GM21825 (cell line): ENCODE results near the gene CLMP.
"Not testable (repeated sequence)": the region's sequence is repeated elsewhere in the genome, so short reads cannot be mapped to it uniquely, and the experiment has no call there.

Source experiments
- ATAC-seq: cut with Tn5 transposase; IDR thresholded peaks from one replicate; pipeline ENCODE4 v1.9.1; 2021; ENCODE audit warnings: mild to moderate bottlenecking, moderate library complexity; ENCODE audit not compliant: unreplicated experiment

The CLMP gene

GRCh38 chr11:123090168-123090567 is 104.9 kb downstream of the CLMP start:
- ATAC-seq = not testable (repeated sequence)

DNA sequence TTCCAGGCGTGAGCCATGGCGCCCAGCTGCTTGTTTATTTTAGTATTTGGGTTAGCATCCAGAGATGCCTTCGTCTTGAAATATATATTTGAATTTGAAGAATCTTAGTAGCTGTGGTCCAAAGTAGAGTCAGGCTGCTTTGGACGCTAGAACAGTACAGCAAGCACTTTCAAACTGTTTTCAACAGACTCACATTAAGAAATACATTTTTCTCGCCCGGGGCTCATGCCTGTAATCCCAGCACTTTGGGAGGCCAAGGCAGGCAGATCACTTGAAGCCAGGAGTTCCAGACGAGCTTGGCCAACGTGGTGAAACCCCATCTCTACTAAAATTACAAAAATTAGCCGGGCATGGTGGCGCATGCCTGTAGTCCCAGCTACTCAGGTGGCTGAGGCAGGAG is 106.2 kb downstream of the CLMP start:
- not testable (repeated sequence) for ATAC-seq

DNA sequence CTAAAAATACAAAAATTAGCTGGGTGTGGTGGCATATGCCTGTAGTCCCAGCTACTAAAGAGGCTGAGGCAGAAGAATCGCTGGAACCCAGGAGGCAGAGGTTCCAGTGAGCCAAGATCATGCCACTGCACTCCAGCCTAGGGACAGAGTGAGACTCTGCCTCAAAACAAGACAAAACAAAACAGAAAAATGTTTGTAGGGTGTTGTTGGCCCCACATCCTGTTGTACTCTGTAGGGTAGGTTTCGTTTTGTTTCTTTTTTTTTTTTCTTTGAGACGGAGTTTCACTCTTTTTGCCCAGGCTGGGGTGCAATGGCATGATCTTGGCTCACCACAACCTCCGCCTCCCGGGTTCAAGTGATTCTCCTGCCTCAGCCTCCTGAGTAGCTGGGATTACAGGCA is 107.4 kb downstream of the CLMP start:
- ATAC-seq = peak; percentile 85

DNA sequence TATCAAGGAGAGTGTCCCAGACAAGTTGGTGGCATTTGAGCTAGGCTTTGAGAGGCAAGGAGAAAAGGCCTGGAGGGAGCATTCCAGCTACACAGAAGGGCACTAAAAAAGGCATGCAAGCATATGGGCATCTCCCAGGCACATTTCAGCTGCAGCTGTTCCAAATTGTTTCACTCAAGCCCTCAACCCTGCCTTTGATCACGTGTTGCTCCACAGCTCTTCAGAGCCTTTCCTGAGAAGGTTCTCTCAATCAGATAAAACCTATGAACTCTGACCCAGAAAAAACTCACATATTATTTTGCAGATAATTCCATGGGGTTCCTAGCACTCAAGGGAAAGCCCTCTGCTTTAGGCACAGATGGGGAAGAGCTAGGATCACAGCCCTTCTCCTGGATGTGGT is 108.7 kb downstream of the CLMP start:
- ATAC-seq = no peak

DNA sequence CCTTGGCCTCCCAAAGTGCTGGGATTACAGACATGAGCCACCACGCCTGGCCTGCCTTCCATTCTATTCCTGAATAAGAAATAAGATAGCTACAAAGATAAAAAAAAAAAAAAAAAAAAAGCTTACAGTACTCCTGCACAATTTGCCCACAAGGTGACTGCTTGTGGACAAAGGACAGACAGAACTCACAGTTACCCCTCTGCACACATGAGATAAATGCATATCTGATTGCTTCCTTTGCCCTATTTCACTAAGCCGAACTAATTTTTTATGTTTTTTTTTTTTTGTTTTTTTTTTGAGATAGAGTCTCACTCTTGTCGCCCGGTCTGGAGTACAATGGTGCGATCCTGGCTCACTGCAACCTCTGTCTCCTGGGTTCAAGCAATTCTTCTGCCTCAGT is 109.6 kb downstream of the CLMP start:
- no peak for ATAC-seq

DNA sequence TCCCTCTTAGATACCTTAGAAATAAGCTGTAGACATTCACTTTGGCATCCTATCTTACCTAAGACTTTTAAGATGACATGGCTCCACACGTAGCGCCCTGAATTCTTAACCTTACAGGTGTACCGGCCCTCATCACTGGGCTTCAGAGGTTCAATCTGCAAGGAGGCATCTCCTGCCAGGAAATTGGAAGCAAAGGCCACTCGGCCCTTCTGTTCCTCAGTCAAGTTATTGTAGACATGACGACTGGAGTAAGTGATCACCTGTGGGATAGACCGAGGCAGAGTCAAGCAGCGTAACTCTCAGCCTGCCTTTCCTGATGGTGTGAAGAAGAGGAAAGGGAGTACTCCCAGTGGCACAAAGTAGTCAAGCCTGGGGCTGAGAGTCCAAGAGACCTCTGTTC is 110.6 kb downstream of the CLMP start:
- ATAC-seq = no peak

GRCh38 chr11:123083623-123084029 is 111.4 kb downstream of the CLMP start:
- ATAC-seq = no peak

GRCh38 chr11:123082977-123083376 is 112.1 kb downstream of the CLMP start:
- ATAC-seq = no peak

- ATAC-seq = no peak
Measured at GRCh38 chr11:123080015-123080414, 115.0 kb downstream of the CLMP start.

DNA sequence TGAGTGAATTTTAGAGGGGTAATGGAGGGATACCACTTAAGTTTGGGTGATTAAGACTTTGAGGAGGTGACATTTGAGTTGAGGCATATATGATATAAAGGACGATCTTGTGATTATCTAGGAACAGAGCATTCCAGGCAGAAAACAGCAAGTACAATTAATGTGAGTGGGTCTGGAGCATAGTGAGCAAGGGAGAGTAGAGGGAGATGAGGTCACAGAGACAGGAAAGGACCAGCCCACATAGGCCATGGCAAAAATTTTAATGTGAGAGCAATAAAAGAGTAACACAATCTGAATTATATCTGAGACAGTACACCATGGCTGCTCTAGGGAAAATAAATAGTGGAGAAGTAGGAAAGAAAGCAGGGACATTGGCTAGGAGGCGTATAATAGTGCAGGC is 118.6 kb downstream of the CLMP start:
- ATAC-seq = no peak

DNA sequence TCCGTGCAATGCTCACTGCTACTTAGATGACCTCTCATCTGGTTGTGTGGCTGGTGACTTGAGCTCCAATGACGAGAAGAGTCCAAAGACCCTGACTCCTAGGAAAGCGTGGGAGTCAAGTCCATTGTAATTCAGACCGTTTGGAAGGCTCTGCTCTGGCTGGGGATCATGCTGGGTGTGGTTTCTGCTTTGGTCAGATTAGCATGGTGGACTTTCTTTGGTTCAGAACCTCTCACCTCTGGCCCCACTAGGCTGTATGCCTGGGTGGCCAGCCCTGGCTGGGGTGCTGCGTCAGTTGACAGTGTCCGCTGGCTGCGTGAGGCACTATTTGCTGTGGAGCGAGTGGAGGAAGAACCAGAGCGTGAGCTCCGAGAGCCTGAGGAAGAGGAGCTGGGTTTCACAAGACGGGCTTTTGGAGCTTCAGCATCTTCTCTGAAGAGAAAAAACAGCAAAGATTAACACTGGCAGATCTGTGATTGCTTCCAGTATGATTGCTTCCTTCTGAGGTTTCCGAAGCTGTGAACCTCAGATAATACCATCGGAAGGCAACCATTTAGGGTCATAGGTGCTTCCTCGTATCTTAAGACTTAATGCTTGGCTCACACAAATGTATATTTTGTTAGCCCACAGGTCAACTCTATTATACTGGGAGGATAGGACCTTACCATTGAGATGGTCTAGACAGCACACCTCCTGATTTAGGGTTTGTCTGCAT is 121.5 kb downstream of the CLMP start:
- ATAC-seq = no peak

- no peak for ATAC-seq
Measured at GRCh38 chr11:123072762-123073161, 122.3 kb downstream of the CLMP start.

GRCh38 chr11:123072332-123072761 is 122.7 kb downstream of the CLMP start:
- no peak for ATAC-seq

- peak; percentile 55 for ATAC-seq
Measured at GRCh38 chr11:123069908-123070821, 124.9 kb downstream of the CLMP start.

- ATAC-seq = no peak
Measured at GRCh38 chr11:123065621-123066020, 129.4 kb downstream of the CLMP start.

DNA sequence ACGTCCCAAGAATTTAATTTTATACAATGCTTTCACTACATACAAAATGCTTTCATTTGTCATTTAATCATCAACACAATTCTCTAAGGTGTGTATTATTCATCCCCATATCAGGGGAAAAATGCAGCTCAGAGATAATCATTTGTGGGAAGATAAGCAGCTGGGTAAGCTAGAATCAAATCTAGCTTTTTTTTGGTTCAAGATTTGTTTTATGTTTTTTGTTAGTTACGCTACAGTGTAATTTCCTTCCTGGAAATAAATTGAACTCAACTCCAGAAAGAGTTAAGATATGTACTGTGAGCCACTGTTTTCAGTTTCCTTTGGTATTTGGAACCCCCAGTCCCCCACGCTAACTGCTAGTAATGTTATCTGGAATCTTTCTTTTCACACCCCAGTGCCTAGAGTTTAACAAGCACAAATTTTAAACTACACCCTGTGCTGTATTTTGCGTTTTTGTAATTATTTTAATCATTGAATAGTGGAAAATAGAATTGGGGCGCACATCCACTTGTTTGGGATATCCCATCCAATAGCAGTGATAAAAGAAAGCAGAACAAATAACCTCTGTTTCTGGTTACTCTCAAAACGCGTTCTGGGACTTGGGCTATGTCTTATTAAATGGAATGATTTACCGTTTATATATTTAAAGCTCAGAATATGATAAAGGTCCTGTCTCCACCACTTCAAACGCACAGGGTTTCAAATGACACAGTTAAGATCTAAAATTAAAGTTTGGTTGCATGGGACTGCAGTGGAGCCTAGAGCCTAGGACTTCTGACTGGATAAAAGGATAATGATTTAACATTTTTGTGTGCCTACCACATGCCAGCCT is 131.0 kb downstream of the CLMP start:
- no peak for ATAC-seq

GRCh38 chr11:123062892-123063825 is 131.9 kb downstream of the CLMP start:
- no peak for ATAC-seq

DNA sequence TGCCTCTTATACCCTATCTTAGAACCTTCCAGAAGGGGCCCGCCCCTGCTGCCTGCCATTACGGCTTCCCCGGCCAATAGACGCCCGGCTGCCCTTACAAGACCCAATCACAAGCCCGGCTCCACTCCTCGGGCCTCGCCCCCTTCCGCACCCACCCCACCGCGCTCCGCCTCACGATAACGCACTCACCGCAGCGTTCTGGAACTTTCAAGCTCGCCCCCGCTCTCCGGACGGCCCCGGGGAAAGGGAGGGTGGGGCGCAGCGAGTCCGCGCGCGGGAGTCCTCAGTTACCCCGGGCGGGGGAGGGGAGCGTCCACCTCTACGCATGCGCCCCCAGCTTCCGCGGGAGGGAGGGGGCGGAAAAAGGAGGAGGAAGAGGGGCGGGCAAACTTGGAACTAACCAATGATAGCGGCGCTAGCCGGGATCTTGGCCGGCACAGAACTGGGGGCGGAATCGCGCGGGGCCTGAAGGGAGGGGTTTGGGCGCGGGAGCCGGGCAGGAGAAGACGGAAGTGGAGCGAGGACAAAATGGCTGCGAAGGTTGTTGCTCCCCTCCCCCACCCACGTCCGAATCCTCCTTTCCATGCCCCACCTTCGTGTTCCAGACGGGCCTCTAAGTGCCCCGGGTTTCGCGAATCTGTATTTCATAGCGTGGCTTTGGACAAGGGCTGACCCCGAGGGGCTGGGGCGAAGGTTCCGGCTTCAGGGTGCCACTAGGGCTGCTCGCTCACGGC is 132.7 kb downstream of the CLMP start:
- ATAC-seq = peak; percentile 89

- peak; percentile 12 for ATAC-seq
Measured at GRCh38 chr11:123061403-123062157, 133.5 kb downstream of the CLMP start, which contains the start of gene HSPA8. Gene HSPA8, minus strand, starts transcription at chr11:123062136. Its CDS starts 812 bp downstream, at chr11:123061324.
